NB4 (cell line): ENCODE results near the gene PAPOLA.
"Not testable (repeated sequence)": the region's sequence is repeated elsewhere in the genome, so short reads cannot be mapped to it uniquely, and the experiment has no call there.

ENCODE experiments used
- DNase-seq: peaks from one replicate; pipeline ENCODE4 v3.0.0; 2010; ENCODE audit warnings: low read depth
- H3K4me3 ChIP-seq: one replicate; pipeline ENCODE4 v1.5.1; 2011; ENCODE audit warnings: mild to moderate bottlenecking, low read depth, low read length, moderate library complexity
- MYC ChIP-seq: IDR thresholded peaks from 2 replicates; pipeline ENCODE4 v1.6.1; 2011; ENCODE audit warnings: low read depth, low read length
- POLR2A ChIP-seq: IDR thresholded peaks from 2 replicates; pipeline ENCODE4 v1.6.1; 2011; ENCODE audit warnings: mild to moderate bottlenecking; ENCODE audit not compliant: insufficient read length; ENCODE audit errors: extremely low read depth
- TF ChIP-seq, protein P1 (sequence below): IDR thresholded peaks from one replicate; pipeline ENCODE4 v1.5.1; 2012; ENCODE audit warnings: low read depth, low read length
- TF ChIP-seq, protein P2 (sequence below): IDR thresholded peaks from 2 replicates; pipeline ENCODE4 v1.6.1; 2011; ENCODE audit warnings: low read depth, low read length

PAPOLA gene

GRCh38 chr14:96464136-96464535 lies 38.0 kb upstream of the PAPOLA start:
- TF ChIP-seq POLR2A = no peak
- TF ChIP-seq, protein P1, sequence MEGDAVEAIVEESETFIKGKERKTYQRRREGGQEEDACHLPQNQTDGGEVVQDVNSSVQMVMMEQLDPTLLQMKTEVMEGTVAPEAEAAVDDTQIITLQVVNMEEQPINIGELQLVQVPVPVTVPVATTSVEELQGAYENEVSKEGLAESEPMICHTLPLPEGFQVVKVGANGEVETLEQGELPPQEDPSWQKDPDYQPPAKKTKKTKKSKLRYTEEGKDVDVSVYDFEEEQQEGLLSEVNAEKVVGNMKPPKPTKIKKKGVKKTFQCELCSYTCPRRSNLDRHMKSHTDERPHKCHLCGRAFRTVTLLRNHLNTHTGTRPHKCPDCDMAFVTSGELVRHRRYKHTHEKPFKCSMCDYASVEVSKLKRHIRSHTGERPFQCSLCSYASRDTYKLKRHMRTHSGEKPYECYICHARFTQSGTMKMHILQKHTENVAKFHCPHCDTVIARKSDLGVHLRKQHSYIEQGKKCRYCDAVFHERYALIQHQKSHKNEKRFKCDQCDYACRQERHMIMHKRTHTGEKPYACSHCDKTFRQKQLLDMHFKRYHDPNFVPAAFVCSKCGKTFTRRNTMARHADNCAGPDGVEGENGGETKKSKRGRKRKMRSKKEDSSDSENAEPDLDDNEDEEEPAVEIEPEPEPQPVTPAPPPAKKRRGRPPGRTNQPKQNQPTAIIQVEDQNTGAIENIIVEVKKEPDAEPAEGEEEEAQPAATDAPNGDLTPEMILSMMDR = no peak
- no peak for TF ChIP-seq MYC
- TF ChIP-seq, protein P2, sequence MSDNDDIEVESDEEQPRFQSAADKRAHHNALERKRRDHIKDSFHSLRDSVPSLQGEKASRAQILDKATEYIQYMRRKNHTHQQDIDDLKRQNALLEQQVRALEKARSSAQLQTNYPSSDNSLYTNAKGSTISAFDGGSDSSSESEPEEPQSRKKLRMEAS = no peak
- DNase-seq = no peak
- no peak overlapping the region for H3K4me3 ChIP-seq

DNA sequence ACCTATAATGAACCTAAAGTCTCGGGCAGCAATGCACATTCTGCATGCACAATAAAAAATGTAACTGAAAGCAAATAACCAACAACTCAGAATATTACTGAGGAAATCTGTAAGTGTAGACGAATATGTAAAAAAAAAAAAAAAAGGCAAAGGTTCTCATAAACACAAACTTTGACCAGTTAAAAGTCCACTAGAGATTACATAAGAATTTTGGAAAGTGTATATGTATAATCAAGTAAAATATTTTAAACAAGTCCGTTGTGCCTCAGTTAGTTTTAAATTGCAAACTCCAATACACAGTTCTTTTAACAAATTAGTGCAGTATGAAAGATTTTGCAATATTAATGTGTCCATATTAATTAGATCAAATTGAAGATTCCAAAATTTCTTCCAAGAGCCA lies 35.3 kb upstream of the PAPOLA start:
- no peak for TF ChIP-seq MYC
- TF ChIP-seq, protein P1 = no peak
- TF ChIP-seq POLR2A = no peak
- TF ChIP-seq, protein P2 = no peak
- no peak overlapping the region for H3K4me3 ChIP-seq
- no peak for DNase-seq

DNA sequence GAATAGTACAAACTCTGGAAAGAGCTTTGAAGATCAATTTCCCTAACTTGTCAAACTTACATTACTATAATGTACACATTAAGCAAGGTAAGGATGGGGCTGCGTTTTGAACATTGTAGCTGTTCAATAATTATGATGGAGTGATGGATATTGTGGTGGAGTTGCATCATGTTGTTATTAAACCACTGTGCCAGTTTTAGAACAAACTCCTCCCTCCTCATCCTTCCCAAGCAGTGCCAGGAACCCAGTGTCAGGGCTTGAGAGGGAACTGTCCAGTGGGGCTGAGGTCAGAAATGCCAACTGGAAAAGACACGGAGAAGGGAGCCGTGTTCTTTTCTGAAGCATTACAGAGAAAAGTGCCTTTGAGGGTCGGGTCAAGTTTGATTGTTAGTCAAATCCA lies 31.9 kb upstream of the PAPOLA start:
- no peak overlapping the region for H3K4me3 ChIP-seq
- DNase-seq = no peak
- TF ChIP-seq MYC (no peak), POLR2A (no peak)
- TF ChIP-seq, protein P2 = no peak
- TF ChIP-seq, protein P1 = no peak

DNA sequence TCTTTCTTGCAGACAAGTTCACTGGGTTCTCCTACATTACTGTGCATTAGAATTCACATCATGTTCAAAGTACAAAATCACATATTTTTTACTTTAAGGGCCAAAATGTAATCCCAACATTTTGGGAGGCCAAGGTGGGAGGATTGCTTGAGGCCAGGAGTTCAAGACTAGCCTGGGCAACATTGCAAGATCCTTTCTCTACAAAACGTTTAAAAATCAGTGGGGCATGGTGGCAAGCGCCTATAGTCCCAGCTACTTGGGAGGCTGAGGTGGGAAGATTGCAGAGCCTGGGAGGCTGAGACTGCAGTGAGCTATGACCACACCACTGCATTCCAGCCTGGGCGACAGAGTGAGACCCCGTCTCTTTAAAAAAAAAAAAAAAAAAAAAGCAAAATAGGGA lies 31.2 kb upstream of the PAPOLA start:
- not testable (repeated sequence) for DNase-seq, H3K4me3 ChIP-seq

DNA sequence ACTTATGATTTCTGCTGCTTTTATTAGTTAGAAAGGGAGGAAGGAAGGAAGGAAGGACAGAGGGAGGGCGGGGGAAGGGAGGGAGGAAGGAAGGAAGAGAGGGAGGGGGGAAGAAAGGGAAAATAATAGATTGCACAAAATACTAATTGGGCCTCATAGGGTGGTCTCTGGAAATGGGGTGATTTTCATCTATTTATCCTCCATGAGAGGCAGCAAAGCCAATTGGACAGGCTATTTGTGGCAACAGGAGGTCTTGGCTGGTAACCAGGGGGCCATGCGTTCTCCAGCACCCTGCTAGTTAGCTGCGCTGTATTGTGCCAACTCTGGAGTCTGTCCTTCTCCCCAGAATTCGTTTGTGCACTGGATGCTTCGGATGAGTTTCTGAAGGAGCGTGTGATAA lies 24.1 kb upstream of the PAPOLA start:
- no peak overlapping the region for H3K4me3 ChIP-seq
- TF ChIP-seq, protein P1 = no peak
- TF ChIP-seq, protein P2 = no peak
- no peak for TF ChIP-seq POLR2A
- no peak for TF ChIP-seq MYC
- DNase-seq = no peak

DNA sequence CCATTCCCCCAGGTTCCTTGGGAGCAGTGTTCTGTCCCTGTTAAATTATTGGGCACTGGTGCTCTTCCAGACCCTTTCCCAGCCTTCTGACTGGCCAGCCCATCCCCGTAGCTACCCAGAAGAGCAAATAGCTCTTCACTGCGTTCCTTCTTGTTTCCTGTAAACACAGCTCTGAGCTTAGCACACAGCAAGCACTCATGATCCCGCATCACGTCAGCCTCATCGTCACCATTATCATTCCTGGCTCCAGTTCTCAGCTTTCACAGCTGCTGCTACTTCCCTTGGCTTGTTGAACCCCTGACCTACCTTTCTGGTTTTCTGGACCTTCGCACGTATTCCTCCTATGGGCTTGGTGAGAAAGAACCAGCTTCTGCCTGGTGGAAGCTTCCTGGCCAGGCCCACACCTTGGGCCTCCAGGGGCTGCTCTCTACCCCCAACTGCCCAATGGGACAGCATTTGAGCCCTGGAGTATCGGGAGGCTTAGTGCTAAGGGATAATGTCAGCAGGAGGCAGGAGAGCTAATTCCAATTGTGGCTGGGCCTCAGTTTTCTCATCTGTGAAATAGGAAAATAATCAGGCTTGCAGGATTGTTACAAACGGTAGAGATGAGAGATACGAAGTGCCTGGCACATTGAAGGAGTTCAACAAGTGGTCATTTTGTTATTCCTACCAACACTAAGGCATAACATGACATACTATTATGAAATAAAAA lies 22.6 kb upstream of the PAPOLA start:
- DNase-seq = no peak
- H3K4me3 ChIP-seq = no peak overlapping the region
- TF ChIP-seq POLR2A = no peak
- TF ChIP-seq, protein P1 = no peak
- no peak for TF ChIP-seq MYC
- TF ChIP-seq, protein P2 = no peak
